Measurements from ENCODE around the gene HOXA11. TPM values are rescaled to one million over a fixed set of nuclear protein-coding genes. Genes with fewer than 3 reads are reported as not detected.

HOXA11 gene
- total RNA-seq, 2 donors from 2014 or later, result not detected

GRCh38 chr7:27200761-27201579 lies 15.9 kb upstream of the HOXA11 start:
- Histone ChIP-seq H3K27ac (no peak overlapping the region), H3K4me3 (peak overlapping the region in 1 of 2 donors; percentile 34), H3K27me3 (peaks cover 79 to 80% of the 10 kb centered on the region in 2 donors), H3K9me3 (peaks cover 0 to 3% of the 10 kb centered on the region in 2 donors), H3K36me3 (no peaks in the 10 kb centered on the region), H3K4me1 (peaks cover 0 to 34% of the 10 kb centered on the region in 2 donors)
- TF ChIP-seq CTCF (IDR thresholded peaks at IDR 0.05), result no peak
- DNase-seq (ENCODE audit: low spot score), result no peak

- Histone ChIP-seq H3K4me3 (peak within 1 kb of the TSS in 1 of 2 donors; percentile 34), H3K9me3 (no peaks in the 10 kb centered on the region), H3K36me3 (no peaks in the 10 kb centered on the region), H3K27ac (no peak within 1 kb of the TSS), H3K4me1 (peaks cover 0 to 29% of the 10 kb centered on the region in 2 donors), H3K27me3 (peaks cover 77 to 78% of the 10 kb centered on the region in 2 donors)
- TF ChIP-seq CTCF (IDR thresholded peaks at IDR 0.05), result no peak
- DNase-seq (ENCODE audit: low spot score), result no peak
Observed at GRCh38 chr7:27199849-27200760, 15.1 kb upstream of the HOXA11 start, which contains the start of gene HOXA13. Gene HOXA13, minus strand, starts transcription at chr7:27200091. Its CDS starts 14 bp downstream, at chr7:27200077.

GRCh38 chr7:27198871-27199801 lies 14.1 kb upstream of the HOXA11 start:
- Histone ChIP-seq H3K9me3 (no peaks in the 10 kb centered on the region), H3K27ac (no peak overlapping the region), H3K36me3 (no peaks in the 10 kb centered on the region), H3K27me3 (peaks cover 76 to 77% of the 10 kb centered on the region in 2 donors), H3K4me1 (peaks cover 0 to 22% of the 10 kb centered on the region in 2 donors), H3K4me3 (peak overlapping the region in 1 of 2 donors; percentile 18)
- DNase-seq (ENCODE audit: low spot score), result no peak
- no peak for TF ChIP-seq CTCF (IDR thresholded peaks at IDR 0.05)

- no peaks in the 10 kb centered on the region for H3K9me3 ChIP-seq
- no peak overlapping the region for H3K4me3 ChIP-seq
- no peak for DNase-seq (ENCODE audit: low spot score)
- peaks cover 0 to 25% of the 10 kb centered on the region in 2 donors for H3K4me1 ChIP-seq
- peaks cover 76 to 77% of the 10 kb centered on the region in 2 donors for H3K27me3 ChIP-seq
- no peaks in the 10 kb centered on the region for H3K36me3 ChIP-seq
- no peak overlapping the region for H3K27ac ChIP-seq
- no peak for TF ChIP-seq CTCF (IDR thresholded peaks at IDR 0.05)
Observed at GRCh38 chr7:27198138-27198841, 13.3 kb upstream of the HOXA11 start.
